Ascending aorta (tissue), 2 donors: Measurements from ENCODE around the gene ZFYVE16. TPM values are rescaled to one million over a fixed set of nuclear protein-coding genes. Genes with fewer than 3 reads are reported as not detected.

Source experiments
- DNase-seq, 2 donors: peaks; one replicate each; pipeline ENCODE4 v3.0.0-alpha.2; 2019; ENCODE audit warnings: low spot score in 2 of 2
- H3K27ac ChIP-seq, 2 donors: fragments of 200-600 bp; sonication (generic); one replicate each; pipeline ENCODE4 v1.5.1; 2016 to 2017; ENCODE audit warnings: mild to moderate bottlenecking in 1 of 2
- H3K27me3 ChIP-seq: fragments of 200-600 bp; sonication (generic); one replicate; pipeline ENCODE4 v1.5.1; 2017
- H3K36me3 ChIP-seq, 2 donors: fragments of 200-600 bp; sonication (generic); one replicate each; pipeline ENCODE4 v1.5.1; 2016
- H3K4me1 ChIP-seq, 2 donors: fragments of 200-600 bp; sonication (generic); one replicate each; pipeline ENCODE4 v1.5.1; 2016 to 2017; ENCODE audit warnings: mild to moderate bottlenecking in 1 of 2
- H3K4me3 ChIP-seq, 2 donors: fragments of 200-600 bp; sonication (generic); one replicate each; pipeline ENCODE4 v1.5.1; 2016 to 2017; ENCODE audit warnings: mild to moderate bottlenecking in 1 of 2
- H3K9me3 ChIP-seq, 2 donors: fragments of 200-600 bp; sonication (generic); one replicate each; pipeline ENCODE4 v1.5.1; 2016
- CTCF ChIP-seq, 3 experiments: fragments of 200-600 bp in 2 of 3; fragments of 450-650 bp in 1 of 3; sonication (generic) in 2 of 3; IDR thresholded peaks; one replicate each; pipeline ENCODE4 v1.5.1; 2016 to 2019; ENCODE audit warnings: antibody characterized with exemption in 3 of 3, mild to moderate bottlenecking in 1 of 3, moderate library complexity in 1 of 3
- intact Hi-C: fragments of 100-400 bp; cut with DNase I; formaldehyde crosslinking; loops from one replicate; pipeline ENCODE4 v1.15.1; 2023
- total RNA-seq: library from RNA; depleted of rRNA; stranded (reverse); fragments of >200 nt; gene quantifications from one replicate; pipeline ENCODE4 v1.1.0, GENCODE V29; 2016

Gene ZFYVE16
- total RNA-seq, 1 donor from 2014 or later = 10.0 TPM

- TF ChIP-seq CTCF (IDR thresholded peaks at IDR 0.05) = no peak
- H3K27me3 ChIP-seq = no peaks in the 10 kb centered on the region
- no peak overlapping the region for H3K27ac ChIP-seq
- H3K4me3 ChIP-seq = no peak overlapping the region
- intact Hi-C loops = no loop called here
- H3K4me1 ChIP-seq = no peaks in the 10 kb centered on the region
- peaks cover 3 to 34% of the 10 kb centered on the region in 2 donors for H3K9me3 ChIP-seq
- DNase-seq = no peak
- H3K36me3 ChIP-seq = peaks cover 18 to 46% of the 10 kb centered on the region in 2 donors
These were observed 72.5 kb downstream of the ZFYVE16 start for GRCh38 chr5:80480354-80480753.

- intact Hi-C loops = no loop called here
- H3K27ac ChIP-seq = no peak overlapping the region
- TF ChIP-seq CTCF (IDR thresholded peaks at IDR 0.05) = peak in 1 of 3 experiments; percentile 27
- peaks cover 9 to 38% of the 10 kb centered on the region in 2 donors for H3K36me3 ChIP-seq
- H3K4me1 ChIP-seq = no peaks in the 10 kb centered on the region
- H3K4me3 ChIP-seq = no peak overlapping the region
- H3K9me3 ChIP-seq = peaks cover 3 to 34% of the 10 kb centered on the region in 2 donors
- H3K27me3 ChIP-seq = no peaks in the 10 kb centered on the region
- no peak for DNase-seq
These were observed 73.4 kb downstream of the ZFYVE16 start for GRCh38 chr5:80481019-80481893.

GRCh38 chr5:80482578-80482977 lies 74.7 kb downstream of the ZFYVE16 start:
- H3K36me3 ChIP-seq = peaks cover 5 to 37% of the 10 kb centered on the region in 2 donors

GRCh38 chr5:80483636-80484232 lies 75.9 kb downstream of the ZFYVE16 start:
- peaks cover 5 to 32% of the 10 kb centered on the region in 2 donors for H3K36me3 ChIP-seq
- intact Hi-C loops = no loop called here

More at GRCh38 chr5:80482578-80482977, 74.7 kb downstream of the ZFYVE16 start:
- Histone ChIP-seq H3K9me3 (peaks cover 3 to 34% of the 10 kb centered on the region in 2 donors), H3K4me3 (no peak overlapping the region), H3K4me1 (no peaks in the 10 kb centered on the region), H3K27ac (no peak overlapping the region), H3K27me3 (no peaks in the 10 kb centered on the region)
- no peak for TF ChIP-seq CTCF (IDR thresholded peaks at IDR 0.05)
- intact Hi-C loops = no loop called here
- DNase-seq = no peak

GRCh38 chr5:80487444-80487828 lies 79.6 kb downstream of the ZFYVE16 start:
- DNase-seq = no peak
- Histone ChIP-seq H3K4me1 (no peaks in the 10 kb centered on the region), H3K9me3 (peaks cover 3 to 16% of the 10 kb centered on the region in 2 donors), H3K27ac (peak overlapping the region; percentile 70 to 76), H3K27me3 (no peaks in the 10 kb centered on the region), H3K36me3 (peaks cover 0 to 14% of the 10 kb centered on the region in 2 donors), H3K4me3 (peak overlapping the region; percentile 67 to 74)
- TF ChIP-seq CTCF (IDR thresholded peaks at IDR 0.05) = no peak
- intact Hi-C loops = loop anchor here (5.0 kb wide), 3 partner anchors 80 to 185 kb away; partner anchors contain the start of gene ZFYVE16

More at GRCh38 chr5:80483636-80484232, 75.9 kb downstream of the ZFYVE16 start:
- TF ChIP-seq CTCF (IDR thresholded peaks at IDR 0.05) = no peak
- Histone ChIP-seq H3K4me3 (no peak overlapping the region), H3K9me3 (peaks cover 3 to 34% of the 10 kb centered on the region in 2 donors), H3K4me1 (no peaks in the 10 kb centered on the region), H3K27ac (no peak overlapping the region), H3K27me3 (no peaks in the 10 kb centered on the region)
- DNase-seq = no peak
